ENCODE data around the gene SLC24A3.
A peak's percentile ranks its signal among the peaks of the same experiment; 100 is the strongest.

SLC24A3 gene

GRCh38 chr20:19308146-19308545 is 95.7 kb downstream of the SLC24A3 start:
- no peak for FAIRE-seq

DNA sequence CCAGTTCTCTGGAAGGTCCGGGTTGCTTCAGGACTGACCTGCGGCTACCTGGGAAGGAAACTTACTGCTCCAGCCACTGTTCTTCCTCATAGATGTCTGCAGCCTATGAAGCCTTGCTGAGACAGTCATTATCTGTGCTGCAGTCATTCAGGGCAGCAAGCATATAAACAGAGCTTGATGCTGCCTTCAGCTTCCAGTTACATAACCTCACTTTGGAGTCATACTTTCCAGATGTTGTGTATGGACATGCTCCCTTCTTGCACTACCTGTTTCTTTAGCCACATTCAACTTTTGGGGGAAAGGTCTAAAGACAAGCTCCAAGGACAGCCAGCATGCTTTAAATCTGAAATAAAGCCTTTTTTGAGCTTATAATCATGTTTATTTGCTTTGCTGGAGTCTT is 98.1 kb downstream of the SLC24A3 start:
- FAIRE-seq, result no peak

DNA sequence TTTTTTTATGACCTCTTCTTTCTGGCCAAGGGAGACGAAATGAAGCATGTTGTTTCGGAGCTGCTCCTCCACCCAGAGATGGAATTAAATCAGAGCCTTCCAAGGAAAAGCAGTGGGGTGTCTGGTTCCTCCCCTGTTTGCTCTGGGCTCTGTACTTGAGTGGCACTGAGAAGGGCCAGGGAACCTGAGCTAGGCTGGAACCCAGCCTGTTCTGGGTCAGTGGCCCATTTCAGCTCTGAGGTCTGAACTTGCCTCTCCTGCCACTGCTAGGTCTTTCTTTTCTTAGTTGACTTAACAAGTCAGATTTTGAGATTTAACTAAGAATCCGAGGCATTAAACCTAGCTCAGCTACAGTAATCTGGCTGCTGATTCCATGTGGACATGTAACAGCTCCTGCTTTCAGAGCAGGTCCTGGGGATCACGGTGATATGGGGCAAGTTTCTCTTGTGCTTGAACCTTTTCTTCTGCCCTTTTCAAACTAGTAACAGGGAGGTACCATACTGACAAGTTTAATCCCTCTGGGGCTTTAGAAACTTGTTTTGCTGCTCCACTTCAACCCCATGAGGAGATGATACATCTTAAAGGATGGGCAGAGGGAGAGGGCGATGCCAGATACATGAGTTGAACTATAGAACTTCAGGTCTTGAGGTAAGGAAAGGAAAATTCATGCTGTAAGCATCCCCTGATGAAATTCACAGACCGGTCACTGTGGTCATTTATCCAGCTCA is 101.1 kb downstream of the SLC24A3 start:
- no peak for FAIRE-seq

- FAIRE-seq, result no peak
Observed at GRCh38 chr20:19314621-19315020, 102.2 kb downstream of the SLC24A3 start.

DNA sequence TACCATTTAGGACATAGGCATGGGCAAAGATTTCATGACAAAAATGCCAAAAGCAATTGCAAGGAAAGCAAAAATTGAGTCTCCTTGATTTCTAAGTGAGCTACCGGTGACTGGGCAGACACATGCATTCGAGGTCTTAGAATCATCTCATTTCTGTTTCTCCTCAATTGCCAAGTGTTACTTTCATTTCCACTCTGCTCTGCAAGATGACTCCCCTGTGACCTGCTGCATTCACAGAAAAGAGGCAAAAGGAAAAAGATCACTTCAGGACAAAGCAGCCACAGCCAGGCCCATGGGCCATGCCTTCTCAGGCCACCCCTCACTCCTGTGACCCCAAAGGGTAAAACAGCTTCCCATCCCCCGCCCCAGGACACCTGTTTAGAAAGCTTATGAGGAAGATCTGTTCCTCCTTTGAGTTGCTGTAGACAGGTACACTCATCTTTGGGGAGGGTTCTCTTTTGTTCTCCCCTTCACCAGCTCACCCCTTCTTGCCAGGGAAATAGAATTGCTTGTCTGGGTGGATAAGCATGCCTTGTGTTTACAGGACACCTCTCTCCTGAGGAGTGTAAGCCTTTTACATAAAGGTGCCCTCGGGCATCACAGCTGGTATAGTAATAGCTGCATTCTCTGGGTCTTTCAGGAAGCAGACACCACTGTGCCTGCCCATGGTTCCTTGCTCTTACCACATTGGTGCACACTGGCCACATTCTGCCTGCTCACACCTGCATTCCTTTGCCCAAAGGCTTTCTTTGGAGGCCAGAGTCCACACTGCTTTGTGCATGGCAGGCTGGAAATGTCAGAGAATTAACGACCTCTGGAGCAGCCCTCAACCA is 105.0 kb downstream of the SLC24A3 start:
- no peak for FAIRE-seq

DNA sequence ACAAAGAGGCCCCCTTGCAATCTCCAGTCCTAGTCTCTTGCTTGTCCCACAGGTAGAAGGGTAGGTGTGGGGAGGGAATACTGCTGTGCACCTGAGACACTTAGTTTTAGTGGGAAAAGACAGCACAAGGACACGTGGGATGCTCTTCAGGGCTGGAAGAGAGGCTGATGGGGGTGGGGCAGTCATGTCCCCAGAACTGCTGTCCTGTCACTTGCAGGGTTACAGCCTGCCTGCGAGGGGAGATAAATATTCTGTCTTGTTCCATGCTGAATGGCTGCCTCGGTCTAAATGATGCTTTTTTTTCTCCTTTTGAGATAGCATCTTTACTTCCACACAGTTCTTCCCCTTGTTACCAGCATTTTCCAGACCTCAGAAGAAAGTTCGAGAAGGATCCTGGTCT is 106.2 kb downstream of the SLC24A3 start:
- FAIRE-seq, result no peak

DNA sequence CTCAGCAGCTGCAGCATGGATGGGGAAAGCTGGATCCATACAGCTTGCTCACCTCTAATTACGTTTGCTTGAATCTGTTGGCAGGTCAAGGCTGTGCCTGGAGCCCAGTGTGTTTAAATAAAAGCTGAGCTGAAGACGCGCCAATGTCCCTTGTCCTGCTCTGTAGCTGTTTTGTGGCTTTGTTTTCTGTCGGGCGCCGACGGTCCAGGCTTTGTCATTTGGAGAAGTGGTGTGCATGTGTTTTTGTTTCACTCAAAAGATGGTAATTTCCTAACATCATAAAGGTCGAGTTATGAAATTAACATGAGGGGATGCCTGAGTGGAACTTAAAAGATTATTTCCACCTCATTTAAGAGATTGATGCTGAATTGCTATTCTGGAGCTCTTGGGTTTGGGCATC is 107.6 kb downstream of the SLC24A3 start:
- FAIRE-seq, result no peak

GRCh38 chr20:19321176-19321575 is 108.7 kb downstream of the SLC24A3 start:
- no peak for FAIRE-seq

DNA sequence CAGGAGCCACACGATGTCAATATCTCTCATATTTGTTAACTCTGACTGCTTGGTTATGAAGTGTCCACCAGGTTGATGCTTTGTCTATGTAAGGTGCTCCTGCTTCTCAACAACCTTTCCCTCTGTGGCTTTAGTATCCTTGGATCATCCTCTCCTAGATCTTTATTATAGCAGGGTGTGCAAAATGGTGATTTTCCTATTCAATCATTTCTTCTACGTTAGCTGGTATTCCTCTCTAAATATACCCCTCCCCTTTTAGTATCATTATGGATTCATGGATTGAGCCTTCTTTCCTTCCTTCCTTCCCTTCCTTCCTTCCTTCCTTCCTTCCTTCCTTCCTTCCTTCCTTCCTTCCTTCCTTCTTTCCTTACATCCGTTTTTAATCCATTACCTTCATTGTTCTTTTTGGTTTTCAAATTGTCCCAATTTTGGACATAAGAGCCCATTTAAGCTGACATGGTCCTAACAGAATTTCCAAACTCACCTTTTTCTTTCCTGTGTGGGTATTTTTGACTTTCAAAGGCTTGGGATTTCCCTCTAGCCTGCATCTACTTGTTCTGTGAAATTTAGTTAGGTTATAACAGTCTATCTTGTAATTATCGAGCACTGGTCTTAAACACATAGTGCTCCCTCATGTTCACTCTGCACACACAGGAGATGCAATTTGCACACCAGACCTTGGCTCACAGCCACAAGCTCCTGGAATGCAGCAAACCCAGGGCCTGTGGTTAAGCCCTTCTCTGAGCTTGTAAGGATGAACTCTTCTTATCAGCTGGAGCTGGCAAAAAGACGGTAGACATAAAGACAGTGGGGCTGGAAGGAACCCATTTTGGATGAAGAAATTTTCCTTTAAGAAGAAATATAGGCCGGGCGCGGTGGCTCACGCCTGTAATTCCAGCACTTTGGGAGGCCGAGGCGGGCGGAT is 109.9 kb downstream of the SLC24A3 start:
- FAIRE-seq, result no peak

GRCh38 chr20:19327401-19327800 is 115.0 kb downstream of the SLC24A3 start:
- FAIRE-seq, result no peak

GRCh38 chr20:19328676-19329075 is 116.2 kb downstream of the SLC24A3 start:
- FAIRE-seq, result no peak

DNA sequence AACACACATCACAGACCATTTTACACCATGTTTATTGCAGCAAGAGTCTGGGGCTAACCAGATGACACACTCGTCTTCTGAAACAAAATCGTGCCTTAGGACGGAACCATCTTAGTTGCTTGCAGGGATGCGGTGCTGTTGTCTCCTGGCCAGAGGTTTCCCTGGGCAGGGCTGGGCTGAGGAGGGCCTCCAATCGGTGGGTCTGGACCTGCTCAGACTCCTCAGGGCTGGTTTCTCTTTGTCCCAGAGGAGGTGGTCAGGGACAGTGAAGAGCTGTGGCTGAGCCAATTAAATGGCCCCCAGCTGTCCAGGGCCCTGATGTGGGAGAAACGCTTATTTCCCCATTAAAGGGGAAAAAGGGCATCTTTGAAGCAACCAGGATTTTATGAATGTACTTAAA is 117.6 kb downstream of the SLC24A3 start:
- no peak for FAIRE-seq

- no peak for FAIRE-seq
Observed at GRCh38 chr20:19330731-19331130, 118.3 kb downstream of the SLC24A3 start.

DNA sequence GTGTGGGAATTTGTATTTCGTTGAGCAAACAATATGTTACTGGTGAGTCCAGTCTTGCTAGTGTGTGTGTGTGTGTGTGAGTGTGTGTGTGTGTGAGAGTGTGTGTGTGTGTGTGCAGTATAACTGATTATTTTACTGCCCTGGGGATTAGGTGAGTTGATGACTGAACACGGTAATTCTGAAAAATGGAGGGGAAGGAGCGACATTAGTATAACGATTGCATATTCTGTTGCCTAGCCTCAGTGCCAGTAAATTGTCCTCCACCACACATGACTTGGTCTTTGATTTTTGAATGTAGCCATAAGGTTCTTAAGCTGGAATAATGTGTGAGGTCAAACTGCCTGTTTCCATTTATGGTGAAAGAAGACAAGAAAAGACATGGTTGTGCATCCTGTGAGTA is 121.1 kb downstream of the SLC24A3 start:
- FAIRE-seq, result no peak

DNA sequence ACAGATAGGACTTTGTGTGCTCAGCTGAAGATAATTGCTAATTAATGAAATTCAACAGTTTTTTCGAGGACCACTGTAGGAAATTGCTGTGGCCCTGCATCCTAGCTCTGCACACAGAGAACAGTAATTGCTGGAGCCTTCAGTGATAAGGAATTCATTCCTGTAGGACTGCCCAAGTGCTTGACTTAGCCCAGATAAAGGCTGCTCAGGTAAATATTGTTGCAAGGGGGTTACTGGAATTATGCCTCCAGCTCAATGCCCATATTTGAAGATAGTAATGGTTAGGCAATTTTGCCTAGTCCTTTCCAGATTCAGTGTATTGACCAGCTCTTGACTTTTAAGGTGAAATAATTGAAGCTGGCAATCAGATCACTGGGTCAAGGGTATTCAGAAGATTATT is 122.9 kb downstream of the SLC24A3 start:
- FAIRE-seq, result no peak

GRCh38 chr20:19335916-19336315 is 123.5 kb downstream of the SLC24A3 start:
- no peak for FAIRE-seq

GRCh38 chr20:19336631-19337030 is 124.2 kb downstream of the SLC24A3 start:
- no peak for FAIRE-seq

DNA sequence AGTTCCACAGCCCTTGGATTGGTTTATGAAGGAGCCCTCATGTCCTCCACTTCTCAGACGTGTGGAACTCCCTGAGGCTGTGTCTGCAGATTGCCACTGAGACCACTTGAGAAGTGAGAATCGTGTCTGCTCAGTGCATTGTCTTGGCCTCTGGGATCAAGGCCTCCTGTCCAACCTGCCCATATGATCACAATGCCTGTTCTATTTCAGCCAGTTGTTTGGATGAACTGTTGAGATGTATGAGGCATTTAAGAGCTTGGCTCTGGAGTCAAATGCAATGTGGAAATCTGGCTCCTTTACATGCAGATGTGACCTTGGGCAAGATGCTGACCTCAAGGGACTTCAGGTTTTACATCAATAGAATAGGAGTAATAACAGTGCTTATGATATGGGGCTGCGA is 125.9 kb downstream of the SLC24A3 start:
- FAIRE-seq, result no peak

DNA sequence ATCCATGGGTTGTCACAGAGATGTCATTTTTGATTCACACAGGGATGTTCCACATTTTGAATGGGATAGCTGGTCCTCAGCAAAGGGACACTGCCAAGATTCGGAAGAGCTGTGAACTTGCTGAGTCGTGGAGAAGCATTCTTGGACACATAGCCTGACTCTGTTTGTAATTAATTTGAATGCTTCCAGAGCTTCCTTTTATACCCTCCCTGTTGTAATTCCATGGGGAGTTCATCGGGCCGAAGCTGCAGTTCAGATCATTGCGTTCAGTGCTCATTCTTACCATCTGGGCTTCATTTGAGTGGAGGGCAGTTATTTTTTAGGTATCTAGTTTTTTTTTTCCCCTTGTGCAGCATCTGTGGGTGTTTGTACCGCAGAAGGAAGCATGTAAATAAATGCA is 126.5 kb downstream of the SLC24A3 start:
- FAIRE-seq, result peak; percentile 94

GRCh38 chr20:19341348-19342053 is 129.1 kb downstream of the SLC24A3 start:
- no peak for FAIRE-seq

DNA sequence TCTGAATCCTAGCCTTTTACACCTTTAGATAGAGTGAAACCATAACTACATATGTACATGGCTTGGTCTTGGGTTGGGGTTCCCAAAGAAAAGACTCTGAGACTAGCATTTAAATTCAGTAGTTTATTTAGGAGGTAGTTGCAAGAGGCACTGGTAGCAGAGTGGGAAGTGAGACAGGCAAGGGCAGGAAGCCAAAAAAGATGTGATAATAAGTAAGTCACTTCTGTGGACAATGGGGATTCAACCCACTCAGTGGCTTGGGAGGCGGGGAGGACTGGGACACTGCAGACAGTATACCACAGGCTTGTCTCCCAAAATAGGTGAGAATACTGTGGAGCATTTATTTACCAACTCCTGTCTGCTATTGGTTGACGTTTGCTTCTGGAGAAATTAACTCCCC is 131.9 kb downstream of the SLC24A3 start:
- FAIRE-seq, result no peak

GRCh38 chr20:19347943-19348456 is 135.6 kb downstream of the SLC24A3 start:
- FAIRE-seq, result no peak

All from endometrium (tissue), 2 donors.